ENCODE data around the gene VIL1. TPM values are rescaled to one million over a fixed set of nuclear protein-coding genes. Genes with fewer than 3 reads are reported as not detected.

Gene VIL1
- total and polyA plus RNA-seq, 2 of the 13 experiments (the other 11 are each of a cell fraction or from before 2014, with no cell fraction given), result 287 to 301 TPM

- TF ChIP-seq CBX2 (IDR thresholded peaks at IDR 0.05; ENCODE audit: low read depth, low read length) (no peak), CBX2 (CRISPR knock-in tag; IDR thresholded peaks at IDR 0.05; ENCODE audit: low read depth) (no peak), NR2F1 (CRISPR knock-in tag; IDR thresholded peaks at IDR 0.05) (peak in 1 of 2 experiments; percentile 53; a peak in 1 of 4 replicates), ZNF496 (CRISPR knock-in tag; IDR thresholded peaks at IDR 0.05; ENCODE audit: insufficient replicate concordance) (no peak), KAT7 (CRISPR knock-in tag; IDR thresholded peaks at IDR 0.05; ENCODE audit: borderline replicate concordance) (no peak; the same call in 1 of the 2 replicates), ZNF563 (CRISPR knock-in tag; IDR thresholded peaks at IDR 0.05) (peak; percentile 35), MAX (IDR thresholded peaks at IDR 0.05) (no peak), HES4 (CRISPR knock-in tag; IDR thresholded peaks at IDR 0.05; ENCODE audit: borderline replicate concordance) (peak; percentile 75; the same call in 1 of the 2 replicates), NCOA5 (CRISPR knock-in tag; IDR thresholded peaks at IDR 0.05) (no peak), SP1 (IDR thresholded peaks at IDR 0.05) (no peak), SP1 (CRISPR knock-in tag; IDR thresholded peaks at IDR 0.05) (peak; percentile 81), ZNF44 (CRISPR knock-in tag; IDR thresholded peaks at IDR 0.05) (no peak), REXO4 (CRISPR knock-in tag; IDR thresholded peaks at IDR 0.05; ENCODE audit: borderline replicate concordance) (no peak), ZNF749 (CRISPR knock-in tag; IDR thresholded peaks at IDR 0.05; ENCODE audit: borderline replicate concordance) (no peak), FOXP1 (IDR thresholded peaks at IDR 0.05) (no peak), FOXP1 (CRISPR knock-in tag; IDR thresholded peaks at IDR 0.05) (peak; percentile 42; the same call in 1 of the 2 replicates), ZNF329 (CRISPR knock-in tag; IDR thresholded peaks at IDR 0.05; ENCODE audit: low read depth) (peak; percentile 71; the same call in 1 of the 2 replicates), ETS1 (CRISPR knock-in tag; IDR thresholded peaks at IDR 0.05) (no peak), SNRNP70 (IDR thresholded peaks at IDR 0.05; ENCODE audit: low read depth, low read length) (no peak), KDM3A (CRISPR knock-in tag; IDR thresholded peaks at IDR 0.05; ENCODE audit: low read depth) (peak; percentile 63; the same call in 1 of the 2 replicates), SCMH1 (CRISPR knock-in tag; IDR thresholded peaks at IDR 0.05; ENCODE audit: borderline replicate concordance) (no peak), FOXA1 (IDR thresholded peaks at IDR 0.05) (no peak), FOXA1 (CRISPR knock-in tag; IDR thresholded peaks at IDR 0.05) (peak; percentile 72), HMGXB3 (CRISPR knock-in tag; IDR thresholded peaks at IDR 0.05; ENCODE audit: borderline replicate concordance) (peak; percentile 31; the same call in 1 of the 2 replicates), ZFY (CRISPR knock-in tag; IDR thresholded peaks at IDR 0.05) (peak; percentile 87)
Observed at GRCh38 chr2:218399391-218400166, 19.3 kb upstream of the VIL1 start, which contains the start of gene CTDSP1 (continued).

Data from HepG2 (cell line).